ENCODE measurements around the gene GTF2H4.

- TF ChIP-seq CTCF (IDR thresholded peaks at IDR 0.05), result no peak
- TF ChIP-seq POLR2A (IDR thresholded peaks at IDR 0.05), result no peak
Measured at GRCh38 chr6:30931272-30931671, 23.3 kb downstream of the GTF2H4 start.

Measured in thyroid gland (tissue), 4 donors.